ENCODE results near the gene CIITA. TPM values are rescaled to one million over a fixed set of nuclear protein-coding genes. Genes with fewer than 3 reads are reported as not detected.
"Not testable (repeated sequence)": the region's sequence is repeated elsewhere in the genome, so short reads cannot be mapped to it uniquely, and the experiment has no call there.

The CIITA gene
- total RNA-seq, 2 donors from 2014 or later = 10.0 to 11.9 TPM

DNA sequence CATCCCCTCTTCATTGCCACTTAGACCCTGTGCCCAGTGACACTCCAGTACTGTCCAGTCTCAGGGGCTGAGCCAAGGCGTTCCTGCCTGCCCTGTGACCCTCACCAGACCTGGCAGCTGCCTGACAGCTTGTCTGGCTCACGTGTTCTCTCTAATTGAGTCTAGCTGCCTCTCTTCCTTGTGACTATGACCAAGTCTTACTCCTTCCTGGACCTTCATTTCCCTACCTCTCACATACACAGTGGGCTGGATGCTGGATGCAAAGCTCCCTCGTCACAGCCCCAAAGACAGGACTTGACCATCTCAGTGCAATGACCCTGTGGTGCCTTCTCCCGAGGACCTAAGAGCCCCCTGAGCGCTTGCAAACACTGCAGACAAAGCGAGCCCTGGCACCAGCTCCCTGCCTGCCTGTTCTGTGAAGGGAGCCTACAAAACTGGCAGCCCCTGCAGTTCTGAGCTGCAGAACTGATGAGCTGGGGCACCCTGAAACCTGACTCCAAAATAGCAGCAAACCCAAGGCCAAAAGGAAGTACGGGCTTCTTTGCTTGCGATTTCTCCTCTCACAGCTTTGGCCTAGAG lies 63.6 kb downstream of the CIITA start:
- intact Hi-C loops (cut with DNase I) = loop anchor here in 1 of 2 donors (5.0 kb wide), 1 partner anchor 1768 kb away; no protein-coding TSS in a partner anchor
- DNase-seq (ENCODE audit: low spot score) = peak; percentile 77

DNA sequence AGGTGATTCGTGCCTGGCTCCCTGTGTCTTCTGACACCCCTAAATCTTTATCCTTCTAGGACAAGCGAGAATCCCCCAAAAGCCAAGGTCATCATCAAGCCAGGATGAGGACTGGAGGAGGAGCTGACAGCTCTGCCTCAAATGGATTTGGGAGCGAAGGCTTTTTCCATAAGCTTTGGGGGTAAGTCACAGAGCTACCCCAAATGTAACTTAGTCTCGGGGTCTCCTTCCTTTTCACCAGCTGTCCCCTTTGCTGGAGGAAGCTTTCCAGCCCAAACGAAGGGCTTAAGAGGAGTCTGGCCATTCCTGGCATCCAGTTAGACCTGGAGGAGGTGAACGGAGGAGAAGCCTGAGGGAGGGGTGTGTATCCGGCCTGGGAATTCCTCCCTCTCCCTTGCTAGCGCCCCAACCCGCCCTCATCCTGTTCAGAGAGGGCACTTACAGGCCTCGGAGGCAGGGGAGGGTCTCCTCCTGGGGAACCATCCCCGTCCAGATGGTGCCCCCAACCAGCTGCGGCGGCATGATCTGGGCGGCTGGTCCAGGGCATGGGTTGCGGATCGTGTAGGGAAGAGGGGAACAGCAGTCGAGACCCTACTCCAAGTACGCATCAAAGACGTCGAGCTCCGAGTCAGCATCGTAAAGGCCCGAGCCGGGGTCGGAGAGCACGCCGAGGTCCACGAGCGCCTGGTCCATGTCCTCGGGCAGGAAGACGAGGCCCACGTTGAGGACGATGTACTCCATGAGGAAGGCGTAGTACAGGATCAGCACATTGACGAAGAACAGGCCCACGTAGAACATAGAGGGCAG lies 64.3 kb downstream of the CIITA start:
- peak; percentile 79 for DNase-seq (ENCODE audit: low spot score)
- intact Hi-C loops (cut with DNase I) = loop anchor here in 1 of 2 donors (5.0 kb wide), 1 partner anchor 1769 kb away; no protein-coding TSS in a partner anchor

DNA sequence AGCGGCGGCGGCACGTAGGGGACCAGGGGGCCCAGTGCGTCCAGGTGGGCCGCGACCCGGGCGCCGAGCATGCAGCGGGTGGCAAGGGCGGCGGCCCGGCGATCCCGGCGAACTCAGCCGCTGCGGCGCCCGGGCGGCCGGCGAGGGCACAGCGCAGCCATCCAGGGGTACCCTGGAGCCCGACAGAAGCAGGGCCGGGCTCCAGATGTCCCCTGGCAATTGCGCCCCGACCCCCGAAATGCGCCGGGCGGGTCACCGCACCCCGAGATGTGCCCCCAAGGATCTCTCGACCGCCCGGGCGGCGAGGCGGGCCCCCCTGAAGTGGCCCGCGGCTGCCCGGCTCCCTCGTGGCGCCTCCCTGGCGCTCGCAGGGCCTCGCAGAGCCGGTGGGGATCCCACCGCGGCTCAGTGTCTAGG lies 64.9 kb downstream of the CIITA start:
- DNase-seq (ENCODE audit: low spot score) = not testable (repeated sequence)
- intact Hi-C loops (cut with DNase I) = loop anchor here in 1 of 2 donors (5.0 kb wide), 1 partner anchor 1770 kb away; no protein-coding TSS in a partner anchor

DNA sequence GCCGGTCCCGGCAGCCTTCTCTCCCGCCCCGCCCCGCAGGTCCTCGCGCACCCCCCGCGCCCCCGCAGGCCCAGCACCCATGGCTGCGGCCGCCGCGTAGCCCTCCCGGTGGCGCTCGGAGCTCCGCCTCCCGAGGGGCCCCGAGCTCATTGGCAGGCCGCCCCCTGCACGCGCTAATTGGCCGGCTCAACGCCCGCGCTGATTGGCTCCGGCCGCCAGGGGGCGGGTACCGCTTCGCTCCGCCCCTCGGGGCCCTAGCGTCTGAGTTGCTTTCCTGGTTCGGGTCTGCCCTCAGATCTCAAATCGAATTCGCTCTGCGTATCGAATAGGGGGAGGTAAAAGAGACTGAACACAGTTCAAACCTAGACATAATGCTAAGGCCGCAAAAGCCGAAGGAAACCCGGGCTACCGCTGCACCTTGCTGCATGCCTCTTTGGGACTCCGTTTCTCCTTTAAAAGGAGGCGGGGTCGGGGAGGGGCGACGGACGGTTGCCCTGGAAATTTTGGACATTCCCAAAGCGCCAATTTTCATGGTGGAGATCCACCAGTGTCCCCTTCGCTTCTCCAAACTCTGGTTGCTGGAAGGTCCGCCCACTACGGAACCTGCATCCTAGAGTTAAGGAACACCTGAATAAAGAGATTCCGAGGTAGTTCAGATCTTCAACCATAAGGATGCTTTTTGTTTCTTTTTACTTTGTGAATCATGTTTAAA lies 65.5 kb downstream of the CIITA start, which contains the start of gene DEXI:
TSS of gene DEXI (minus strand) at position 117 of the 712 bp plus-strand sequence. CDS start 463 bp downstream, outside the sequence.
- peak; percentile 98 for DNase-seq (ENCODE audit: low spot score)
- intact Hi-C loops (cut with DNase I) = loop anchor here in 1 of 2 donors (5.0 kb wide), 1 partner anchor 1770 kb away; no protein-coding TSS in a partner anchor

DNA sequence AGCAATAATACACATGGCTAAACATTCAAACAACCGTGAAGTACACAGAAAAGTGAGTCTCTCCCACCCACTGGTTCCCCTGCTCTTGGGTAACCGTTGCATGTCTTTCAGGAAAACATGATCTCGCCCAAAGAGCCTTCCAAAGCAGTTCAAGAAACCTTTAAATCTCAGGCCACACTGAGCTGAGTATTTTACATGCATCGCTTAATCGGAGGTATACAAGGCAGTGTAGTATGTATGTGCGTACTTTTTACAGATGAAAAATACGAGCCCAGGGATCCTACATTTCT lies 66.0 kb downstream of the CIITA start:
- no peak for DNase-seq (ENCODE audit: low spot score)
- intact Hi-C loops (cut with DNase I) = loop anchor here in 1 of 2 donors (5.0 kb wide), 1 partner anchor 1771 kb away; no protein-coding TSS in a partner anchor

DNA sequence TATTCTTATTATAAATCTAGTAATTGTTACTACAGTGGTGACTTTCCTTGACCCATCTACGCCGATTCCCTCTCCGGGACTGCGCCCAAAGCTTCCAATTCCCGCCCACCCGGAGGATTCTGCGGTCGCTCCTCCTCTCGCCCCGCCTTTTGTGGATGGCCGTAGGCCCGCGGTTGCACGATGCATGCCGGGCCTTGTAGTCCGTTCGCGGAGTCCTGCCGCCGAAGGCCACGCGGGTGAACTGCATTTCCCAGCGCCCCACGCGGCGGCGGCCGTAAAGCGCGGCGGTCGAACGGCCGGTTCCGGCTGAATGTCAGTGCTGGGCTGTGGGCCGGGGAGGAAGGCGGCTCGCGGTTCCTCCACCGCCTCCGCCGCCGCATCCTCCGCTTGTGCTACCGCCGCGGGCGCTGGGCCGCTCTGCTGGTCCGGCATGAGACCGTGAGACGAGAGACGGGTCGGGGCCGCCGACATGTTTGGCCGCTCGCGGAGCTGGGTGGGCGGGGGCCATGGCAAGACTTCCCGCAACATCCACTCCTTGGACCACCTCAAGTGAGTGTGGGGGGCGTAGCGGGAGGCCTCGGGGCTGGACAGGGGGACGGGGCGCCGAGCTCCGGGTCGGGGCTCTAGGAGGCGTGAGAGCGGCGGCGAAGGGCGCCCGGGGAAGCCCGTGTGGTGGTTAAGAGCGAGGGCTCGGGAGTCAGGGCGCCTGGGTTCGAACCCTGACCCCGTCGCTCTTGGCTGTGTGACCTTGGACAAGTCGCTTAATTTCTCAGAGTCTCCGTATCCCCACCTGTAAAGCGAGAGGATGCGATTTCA lies 67.5 kb downstream of the CIITA start, which contains the start of gene CLEC16A:
TSS of gene CLEC16A (plus strand) at position 316 of the 816 bp plus-strand sequence. CDS start at position 470, 154 bp downstream.
- peak; percentile 99 for DNase-seq (ENCODE audit: low spot score)
- intact Hi-C loops (cut with DNase I) = loop anchor here in 1 of 2 donors (5.0 kb wide), 1 partner anchor 1772 kb away; no protein-coding TSS in a partner anchor

DNA sequence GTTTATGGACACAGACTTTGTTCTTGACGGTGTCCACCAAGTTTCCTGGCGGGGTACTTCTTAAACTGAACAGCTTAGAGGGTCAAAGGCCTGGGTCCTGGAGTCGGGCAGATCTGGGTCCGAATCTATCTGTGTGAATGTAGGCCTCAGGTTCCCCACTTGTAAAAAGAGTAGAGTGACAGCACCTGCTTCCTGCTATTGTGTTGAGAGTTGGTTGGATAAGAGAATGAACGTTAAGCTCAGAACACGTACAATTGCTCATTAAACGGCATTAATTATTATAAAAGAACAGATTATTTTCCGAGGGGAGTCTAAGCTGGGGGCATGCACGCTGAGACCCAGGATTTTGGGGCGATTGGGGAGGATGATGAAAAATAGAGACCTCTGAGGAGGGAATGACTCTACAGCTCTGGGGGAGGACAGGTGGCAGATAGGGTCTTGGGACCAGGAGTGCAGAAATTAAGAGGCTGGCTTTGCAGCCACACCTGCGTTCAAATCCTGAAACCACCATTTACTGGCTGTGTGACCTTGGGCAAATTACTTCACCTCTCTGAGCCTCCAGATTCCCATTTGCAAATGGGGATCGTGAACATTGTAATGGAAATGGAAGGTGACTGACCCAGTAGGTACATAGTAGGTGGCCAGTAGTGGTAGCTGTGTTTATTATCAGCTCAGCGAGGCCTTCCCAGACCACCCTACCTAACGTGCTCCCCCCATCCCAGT lies 68.2 kb downstream of the CIITA start:
- intact Hi-C loops (cut with DNase I) = no loop called here
- no peak for DNase-seq (ENCODE audit: low spot score)

DNA sequence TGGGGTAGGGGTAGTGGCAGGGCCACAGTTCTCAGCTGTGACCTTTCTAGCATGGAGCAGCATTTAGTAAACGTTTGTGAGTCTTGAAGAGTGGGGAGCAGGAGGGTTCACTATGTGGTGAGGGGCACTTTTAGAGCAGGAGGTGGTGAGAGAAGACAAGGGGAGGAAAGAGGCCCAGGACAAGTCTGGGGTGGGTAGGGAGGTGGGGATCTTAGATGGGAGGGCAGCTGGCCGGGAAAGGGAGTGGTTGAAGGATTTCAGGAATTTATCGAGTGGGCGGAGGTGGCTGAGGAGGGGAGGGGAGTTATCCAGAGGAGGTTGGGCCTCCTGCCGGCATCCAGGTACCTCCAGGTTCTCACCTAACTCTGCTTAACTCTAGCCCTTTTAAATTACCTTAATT lies 69.3 kb downstream of the CIITA start:
- intact Hi-C loops (cut with DNase I) = no loop called here
- DNase-seq (ENCODE audit: low spot score) = no peak

DNA sequence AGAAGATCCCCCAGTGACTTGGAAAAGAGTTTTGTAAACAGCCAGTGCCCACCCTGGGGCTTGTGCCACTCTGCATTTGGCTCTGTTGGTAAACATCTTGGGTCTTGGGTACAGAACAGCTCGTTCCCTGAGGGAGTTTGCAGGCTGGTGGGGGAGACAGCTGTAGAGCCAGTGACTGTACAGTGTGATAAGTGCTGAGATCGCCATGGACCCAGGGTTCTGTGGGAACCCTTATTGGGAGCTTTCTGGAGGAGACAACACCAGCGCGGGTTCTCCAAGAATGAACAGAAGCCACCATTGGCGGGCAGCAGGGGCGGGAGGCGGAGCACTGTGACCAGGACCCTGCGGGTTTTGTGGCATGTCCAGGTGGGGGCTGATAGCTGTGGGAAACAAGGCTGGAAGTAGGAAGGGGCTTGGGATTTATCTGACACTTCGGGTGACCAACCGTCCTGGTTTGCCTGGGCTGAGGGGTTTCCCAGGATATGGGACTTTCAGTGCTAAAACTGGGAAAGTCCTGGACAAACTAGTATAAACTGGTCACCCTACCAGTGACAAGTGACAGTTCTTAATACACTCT lies 70.3 kb downstream of the CIITA start:
- intact Hi-C loops (cut with DNase I) = no loop called here
- no peak for DNase-seq (ENCODE audit: low spot score)

DNA sequence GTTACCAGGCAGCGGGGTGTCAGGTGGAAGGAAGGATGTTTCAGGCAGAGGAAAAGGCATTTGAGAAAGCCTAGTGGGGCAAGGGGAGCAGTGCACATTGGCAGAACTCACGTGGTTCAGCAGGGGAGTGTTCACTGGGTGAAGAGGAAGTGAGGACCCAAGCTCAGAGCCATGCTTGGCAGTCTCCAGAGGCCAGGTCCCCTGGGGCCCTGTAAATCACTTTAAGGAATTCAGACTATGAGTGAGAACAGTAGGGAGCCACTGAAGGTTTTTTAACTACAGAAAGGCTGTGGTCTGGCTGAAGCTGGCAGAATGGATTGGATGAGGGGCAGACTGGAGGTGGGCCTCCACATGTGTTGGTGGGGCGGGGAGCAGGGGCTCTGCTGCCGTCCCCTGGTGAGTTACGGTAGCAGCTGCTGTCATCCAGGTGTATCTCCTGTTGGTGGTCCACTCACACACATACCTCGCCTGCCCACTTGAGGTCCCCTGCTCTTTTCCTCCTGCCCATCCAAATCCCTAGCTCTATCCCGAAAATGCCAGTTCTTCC lies 72.5 kb downstream of the CIITA start:
- no peak for DNase-seq (ENCODE audit: low spot score)
- intact Hi-C loops (cut with DNase I) = no loop called here

DNA sequence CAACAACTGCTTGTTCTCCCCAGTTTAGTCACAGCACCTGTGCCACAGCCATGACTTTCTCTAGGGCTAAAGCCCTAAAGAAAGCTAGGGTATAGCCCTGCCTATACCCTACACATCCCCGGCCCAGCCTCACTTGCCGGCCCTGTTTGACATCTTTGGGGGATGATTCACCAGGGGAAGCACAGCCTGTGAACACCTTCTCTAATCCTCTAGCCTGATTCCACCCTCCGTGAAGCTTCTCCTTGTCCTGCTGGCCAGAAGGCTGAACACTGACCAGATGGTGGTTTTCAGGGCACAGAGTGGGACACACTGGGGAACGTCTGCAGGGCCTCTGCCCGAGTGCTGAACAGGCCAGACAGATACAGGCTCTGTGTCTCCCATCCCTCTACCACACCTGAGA lies 73.4 kb downstream of the CIITA start:
- no peak for DNase-seq (ENCODE audit: low spot score)
- intact Hi-C loops (cut with DNase I) = no loop called here

DNA sequence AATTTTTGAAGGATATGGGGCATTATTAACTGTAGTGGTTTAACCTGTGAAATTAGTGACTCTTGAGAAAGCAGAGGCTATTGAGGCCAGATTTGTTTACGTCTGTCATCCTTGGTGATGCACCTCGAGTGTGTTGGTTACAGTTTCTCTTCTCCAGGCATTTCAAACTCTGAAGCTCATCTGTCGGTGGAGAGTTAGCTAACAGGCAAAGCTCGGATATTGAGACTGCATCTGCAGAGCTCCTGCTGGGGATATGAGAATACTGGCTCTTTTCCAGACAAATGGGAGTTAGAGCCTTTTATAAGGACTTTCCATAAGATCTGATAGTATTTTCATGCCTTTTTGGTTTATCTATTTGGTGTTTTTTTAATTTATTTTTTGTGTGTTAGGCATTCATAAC lies 74.0 kb downstream of the CIITA start:
- DNase-seq (ENCODE audit: low spot score) = no peak
- intact Hi-C loops (cut with DNase I) = no loop called here

DNA sequence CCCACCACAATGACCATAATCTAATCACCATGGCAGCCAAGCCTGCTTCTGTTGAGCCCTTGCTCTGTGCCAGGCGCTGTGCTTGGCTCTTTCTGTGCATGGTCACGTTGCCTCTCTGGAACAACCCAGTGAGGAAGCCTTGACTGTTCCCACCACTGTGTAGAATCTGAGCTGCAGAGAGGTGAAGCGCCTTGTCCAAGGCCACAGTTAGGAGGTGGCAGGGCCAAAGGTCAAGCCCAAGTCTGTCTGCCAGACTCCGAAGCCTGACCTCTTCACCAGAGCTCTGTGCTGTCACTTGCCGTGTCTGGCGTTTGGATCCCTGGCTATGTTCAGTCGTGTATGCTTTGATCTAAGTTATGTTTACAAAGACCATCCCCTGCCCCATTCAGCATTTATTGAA lies 77.9 kb downstream of the CIITA start:
- no peak for DNase-seq (ENCODE audit: low spot score)
- intact Hi-C loops (cut with DNase I) = loop anchor here in 1 of 2 donors (2.0 kb wide), 1 partner anchor 66 kb away; no protein-coding TSS in a partner anchor

DNA sequence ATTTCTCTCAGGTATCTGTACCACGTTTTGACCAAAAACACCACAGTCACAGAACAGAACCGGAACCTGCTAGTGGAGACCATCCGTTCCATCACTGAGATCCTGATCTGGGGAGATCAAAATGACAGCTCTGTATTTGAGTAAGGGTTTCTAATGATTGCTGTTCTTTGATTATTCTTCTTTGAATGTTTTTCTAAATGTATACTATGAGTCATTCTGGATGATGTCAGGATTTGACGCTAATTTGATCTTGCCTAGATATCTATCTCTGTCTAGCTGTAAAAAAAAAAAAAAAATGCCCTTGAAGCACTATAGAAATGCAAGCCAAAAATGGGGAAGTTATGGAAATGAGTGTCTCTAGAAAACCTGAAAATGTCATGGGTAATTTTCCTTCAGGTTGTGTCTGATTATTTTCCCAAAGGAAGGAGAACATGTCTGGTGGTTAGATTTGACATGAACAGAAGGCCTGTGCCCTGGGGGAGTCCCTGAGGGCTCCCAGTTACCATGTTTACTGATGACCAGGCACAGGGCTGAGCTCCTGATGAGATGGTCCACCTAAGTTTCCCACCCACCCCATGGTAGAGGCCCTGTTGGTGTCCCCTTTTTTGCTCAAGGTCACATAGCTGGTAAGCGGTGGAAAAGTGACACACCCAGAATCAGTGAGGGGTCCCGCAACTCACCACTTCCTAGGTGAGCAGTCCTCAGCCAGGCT lies 80.9 kb downstream of the CIITA start:
- intact Hi-C loops (cut with DNase I) = loop anchor here in 1 of 2 donors (1.0 kb wide), 1 partner anchor 8 kb away; no protein-coding TSS in a partner anchor
- no peak for DNase-seq (ENCODE audit: low spot score)

DNA sequence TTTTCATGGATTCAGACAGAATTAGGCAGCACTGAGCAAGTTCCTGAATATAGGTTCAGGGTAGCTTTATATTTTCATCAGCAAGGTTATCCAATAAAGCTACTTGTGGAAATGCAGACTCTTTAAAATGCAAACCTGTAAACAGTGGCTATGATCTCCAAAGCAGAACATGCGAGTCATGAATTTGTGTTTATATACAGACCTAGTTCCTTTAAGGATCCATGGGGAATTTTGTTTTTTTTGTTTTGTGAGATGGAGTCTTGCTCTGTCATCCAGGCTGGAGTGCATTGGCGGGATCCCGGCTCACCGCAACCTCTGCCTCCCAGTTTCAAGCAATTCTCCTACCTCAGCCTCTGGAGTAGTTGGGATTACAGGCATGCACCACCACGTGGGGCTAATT lies 82.2 kb downstream of the CIITA start:
- DNase-seq (ENCODE audit: low spot score) = no peak
- intact Hi-C loops (cut with DNase I) = no loop called here

DNA sequence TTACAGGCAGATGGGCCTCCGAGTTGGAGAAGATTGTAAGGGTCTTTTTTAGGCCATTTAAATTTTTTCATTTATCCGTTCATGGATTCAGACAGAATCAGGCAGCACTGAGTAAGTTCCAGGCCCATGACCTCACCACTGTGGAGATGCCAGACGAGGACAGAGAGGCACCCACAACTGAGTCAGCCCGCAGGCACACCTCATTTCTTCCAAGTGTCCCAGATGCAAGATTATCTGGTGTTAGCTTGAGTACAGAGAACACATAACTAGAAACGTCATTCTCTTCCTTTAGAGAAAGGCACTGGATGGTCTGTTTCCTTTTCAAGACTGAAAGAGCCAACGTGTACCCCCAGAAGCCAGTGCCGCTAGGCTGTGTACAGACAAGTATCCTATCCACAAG lies 84.2 kb downstream of the CIITA start:
- intact Hi-C loops (cut with DNase I) = loop anchor here in 1 of 2 donors (10.0 kb wide), 1 partner anchor 394 kb away; no protein-coding TSS in a partner anchor
- peak; percentile 91 for DNase-seq (ENCODE audit: low spot score)

Measured in posterior vena cava (tissue), 2 donors.